GM10266 (cell line): ENCODE measurements around the gene LDLRAD3.

Experiments
- DNase-seq: peaks from one replicate; pipeline ENCODE4 v3.0.0; 2012; ENCODE audit errors: extremely low spot score
- TF ChIP-seq, protein P1 (sequence below): IDR thresholded peaks from 2 replicates; pipeline ENCODE4 v1.5.1; 2012; ENCODE audit warnings: mild to moderate bottlenecking, low read depth; ENCODE audit not compliant: control insufficient read depth, insufficient read depth; ENCODE audit errors: missing control alignments

Gene LDLRAD3

DNA sequence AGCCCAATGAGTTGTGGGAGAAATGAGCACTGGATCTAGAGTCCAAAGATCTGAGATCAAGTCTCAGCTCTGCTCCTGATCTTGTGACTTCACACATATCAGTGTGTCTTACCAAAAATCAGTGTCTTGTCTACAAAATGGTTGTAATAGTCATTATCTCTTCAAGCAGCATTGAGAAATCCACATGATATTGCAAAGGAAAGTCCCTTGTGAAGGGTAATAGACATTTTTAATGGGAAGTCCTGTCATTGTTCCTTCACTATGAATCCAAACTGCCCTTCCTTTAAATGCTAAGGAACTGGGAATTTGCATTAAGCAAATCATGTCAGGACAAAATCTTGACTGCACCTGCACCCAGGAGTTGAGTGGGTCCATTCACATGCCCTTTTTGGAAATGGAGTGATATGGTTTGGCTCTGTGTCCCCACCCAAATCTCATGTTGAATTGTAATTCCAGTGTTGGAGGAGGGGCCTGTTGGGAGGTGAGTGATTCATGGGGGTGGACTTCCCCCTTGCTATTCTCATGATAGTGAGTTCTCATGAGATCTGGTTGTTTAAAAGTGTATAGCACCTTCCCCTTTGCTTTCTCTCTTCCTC lies 294.3 kb downstream of the LDLRAD3 start:
- TF ChIP-seq, protein P1, sequence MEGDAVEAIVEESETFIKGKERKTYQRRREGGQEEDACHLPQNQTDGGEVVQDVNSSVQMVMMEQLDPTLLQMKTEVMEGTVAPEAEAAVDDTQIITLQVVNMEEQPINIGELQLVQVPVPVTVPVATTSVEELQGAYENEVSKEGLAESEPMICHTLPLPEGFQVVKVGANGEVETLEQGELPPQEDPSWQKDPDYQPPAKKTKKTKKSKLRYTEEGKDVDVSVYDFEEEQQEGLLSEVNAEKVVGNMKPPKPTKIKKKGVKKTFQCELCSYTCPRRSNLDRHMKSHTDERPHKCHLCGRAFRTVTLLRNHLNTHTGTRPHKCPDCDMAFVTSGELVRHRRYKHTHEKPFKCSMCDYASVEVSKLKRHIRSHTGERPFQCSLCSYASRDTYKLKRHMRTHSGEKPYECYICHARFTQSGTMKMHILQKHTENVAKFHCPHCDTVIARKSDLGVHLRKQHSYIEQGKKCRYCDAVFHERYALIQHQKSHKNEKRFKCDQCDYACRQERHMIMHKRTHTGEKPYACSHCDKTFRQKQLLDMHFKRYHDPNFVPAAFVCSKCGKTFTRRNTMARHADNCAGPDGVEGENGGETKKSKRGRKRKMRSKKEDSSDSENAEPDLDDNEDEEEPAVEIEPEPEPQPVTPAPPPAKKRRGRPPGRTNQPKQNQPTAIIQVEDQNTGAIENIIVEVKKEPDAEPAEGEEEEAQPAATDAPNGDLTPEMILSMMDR = no peak
- no peak for DNase-seq

DNA sequence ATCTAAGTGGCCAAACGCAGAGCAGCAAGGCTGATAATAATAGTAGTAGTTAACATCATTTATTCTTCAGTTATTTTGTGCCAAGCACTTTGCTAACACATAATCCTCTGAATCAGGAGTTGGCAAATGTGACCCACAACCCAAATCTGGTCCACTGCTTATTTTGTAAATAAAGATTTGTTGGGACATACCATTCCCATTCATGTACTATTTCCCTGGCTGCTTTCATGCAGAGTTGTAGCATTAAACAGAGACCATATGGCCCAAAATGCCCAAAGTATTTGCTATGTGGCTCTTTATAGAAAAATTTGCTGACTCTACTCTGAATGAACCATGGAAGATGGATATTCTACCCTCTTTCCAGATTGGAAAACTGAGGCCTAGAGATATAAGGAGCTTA lies 295.0 kb downstream of the LDLRAD3 start:
- DNase-seq = no peak

DNA sequence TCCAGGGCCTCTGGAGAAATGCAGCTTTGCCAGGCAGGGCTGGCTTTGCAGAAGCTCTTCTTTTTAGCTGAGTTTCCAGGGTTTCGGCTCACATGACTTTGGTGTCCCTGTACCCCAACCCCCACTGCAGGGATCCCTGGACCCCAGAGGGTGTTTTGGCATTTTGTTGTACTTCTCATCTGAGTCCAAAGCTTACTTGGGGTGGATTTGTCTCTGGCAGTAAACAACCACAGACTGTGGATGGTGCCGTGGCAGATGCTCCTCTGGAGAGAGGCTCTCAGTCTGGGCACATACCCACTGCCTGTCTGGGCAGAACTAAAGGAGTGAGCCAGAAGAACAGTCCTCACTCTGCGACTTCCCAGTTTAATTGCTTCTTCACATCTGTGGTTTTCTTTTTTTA lies 295.8 kb downstream of the LDLRAD3 start:
- no peak for DNase-seq
- TF ChIP-seq, protein P1 = no peak

More for the DNA sequence above, 295.0 kb downstream of the LDLRAD3 start:
- TF ChIP-seq, protein P1 = no peak

DNA sequence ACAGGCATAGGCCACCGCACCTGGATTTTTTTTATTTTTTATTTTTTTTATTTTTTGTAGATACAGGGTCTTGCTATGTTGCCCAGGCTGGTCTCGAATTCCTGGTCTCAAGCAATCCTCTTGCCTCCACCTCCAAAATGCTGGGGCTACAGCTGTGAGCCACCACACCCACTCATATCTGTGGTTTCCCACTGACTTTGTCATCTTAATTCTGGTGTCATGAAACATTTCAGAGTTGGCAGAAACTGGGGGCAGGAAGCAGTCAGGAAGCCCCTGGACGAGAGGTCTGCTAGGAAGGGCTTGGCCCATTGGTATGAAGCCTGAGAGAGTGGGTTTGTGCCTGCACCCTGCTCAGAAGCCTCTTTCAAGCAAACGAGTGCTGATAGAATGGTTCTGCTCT lies 296.3 kb downstream of the LDLRAD3 start:
- DNase-seq = no peak
- TF ChIP-seq, protein P1 = no peak

DNA sequence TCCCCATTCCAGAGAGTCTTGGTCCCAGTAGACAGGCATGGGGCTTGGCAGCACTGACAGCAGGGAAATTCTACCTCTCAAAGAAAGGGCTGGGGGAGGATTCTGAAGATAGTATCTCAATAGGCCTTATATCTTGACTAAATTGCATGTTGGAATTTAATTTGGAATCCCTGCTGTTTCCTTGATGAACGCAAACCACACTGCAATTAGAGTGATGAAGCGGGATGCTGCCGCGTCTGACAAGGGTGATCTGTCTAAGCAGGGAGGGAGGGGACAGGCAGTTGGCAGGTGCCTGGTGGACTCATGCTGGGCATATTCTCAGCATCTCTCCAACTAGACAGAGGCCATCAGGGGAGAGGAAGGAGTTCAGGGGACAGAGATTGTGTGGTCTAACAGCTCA lies 296.9 kb downstream of the LDLRAD3 start:
- DNase-seq = no peak
- TF ChIP-seq, protein P1 = no peak

DNA sequence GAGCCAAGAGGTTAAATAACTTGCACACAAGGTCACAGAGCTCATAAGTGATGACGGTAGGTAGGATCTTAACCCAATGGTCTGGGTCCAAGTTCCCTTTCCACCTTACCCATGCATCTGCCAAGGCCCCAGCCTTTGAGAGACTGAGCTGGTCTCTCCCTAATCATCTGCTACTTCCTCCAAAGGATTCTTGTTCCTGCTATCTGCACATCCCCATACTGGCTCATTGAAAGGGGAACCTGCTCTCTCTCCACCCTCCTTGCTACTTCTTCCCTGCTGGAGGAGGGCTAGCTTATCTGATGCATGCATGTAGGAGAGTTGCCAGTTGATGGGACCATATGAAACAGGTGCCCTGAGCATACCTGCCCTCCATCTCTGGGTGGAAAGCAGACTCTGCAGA lies 297.6 kb downstream of the LDLRAD3 start:
- DNase-seq = no peak
- TF ChIP-seq, protein P1 = no peak

DNA sequence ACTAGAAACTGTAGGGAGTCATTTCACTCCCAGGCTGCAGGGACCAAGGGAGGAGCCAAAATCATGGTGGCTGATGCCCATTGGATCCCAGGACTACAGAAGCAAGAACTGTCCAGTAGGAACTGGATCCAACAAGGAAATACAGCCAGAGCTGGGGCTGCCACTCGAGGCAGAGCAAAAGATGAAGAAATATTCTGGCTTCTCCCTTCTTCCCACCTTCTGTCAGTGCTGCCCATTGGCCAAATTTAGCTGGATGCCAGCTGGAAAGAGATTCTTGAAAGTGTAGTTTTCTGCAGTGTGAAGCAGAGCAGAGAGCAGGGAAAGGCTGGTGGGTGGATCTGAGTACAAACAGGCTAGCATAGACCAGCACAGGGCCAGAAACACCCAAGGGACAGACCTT lies 299.8 kb downstream of the LDLRAD3 start:
- TF ChIP-seq, protein P1 = no peak
- DNase-seq = no peak
